Upper lobe of left lung (tissue), 6 donors: ENCODE measurements around the gene PTPRN2. TPM values are rescaled to one million over a fixed set of nuclear protein-coding genes. Genes with fewer than 3 reads are reported as not detected.
A peak's percentile ranks its signal among the peaks of the same experiment; 100 is the strongest.

Experiments used
- ATAC-seq, 2 donors: fragments of 200-7000 bp; cut with Tn5 transposase; one replicate each; pipeline ENCODE4 v1.9.1; 2022; ENCODE audit warnings: mild to moderate bottlenecking in 2 of 2, moderate library complexity in 2 of 2; ENCODE audit not compliant: low FRiP score in 2 of 2
- DNase-seq, 2 donors: peaks; one replicate each; pipeline ENCODE4 v3.0.0-alpha.2; 2019 to 2020
- H3K27ac ChIP-seq, 4 donors: fragments of 200-600 bp; sonication (generic); one replicate each; pipeline ENCODE4 v1.5.1; 2016 to 2019
- H3K27me3 ChIP-seq, 4 donors: fragments of 200-600 bp; sonication (generic); one replicate each; pipeline ENCODE4 v1.5.1; 2017 to 2019
- H3K36me3 ChIP-seq, 4 donors: fragments of 200-600 bp; sonication (generic); one replicate each; pipeline ENCODE4 v1.5.1; 2016 to 2019
- H3K4me1 ChIP-seq, 4 donors: fragments of 200-600 bp; sonication (generic); one replicate each; pipeline ENCODE4 v1.5.1; 2018 to 2019
- H3K4me3 ChIP-seq, 4 donors: fragments of 200-600 bp; sonication (generic); one replicate each; pipeline ENCODE4 v1.5.1; 2017 to 2019; ENCODE audit warnings: mild to moderate bottlenecking in 2 of 4, moderate library complexity in 1 of 4
- H3K9me3 ChIP-seq, 4 donors: fragments of 200-600 bp; sonication (generic); one replicate each; pipeline ENCODE4 v1.5.1; 2018 to 2019
- EP300 ChIP-seq, 4 donors: sonication (generic); formaldehyde crosslinking; IDR thresholded peaks; one replicate each; pipeline ENCODE4 v1.5.1; 2017; ENCODE audit warnings: antibody characterized with exemption in 4 of 4, control low read depth in 2 of 4
- POLR2A ChIP-seq, 4 donors: fragments of 450-650 bp; IDR thresholded peaks; one replicate each; pipeline ENCODE4 v1.5.1; 2016 to 2017; ENCODE audit warnings: antibody characterized with exemption in 4 of 4, mild to moderate bottlenecking in 2 of 4
- POLR2AphosphoS5 ChIP-seq, 2 donors: sonication (generic); formaldehyde crosslinking; IDR thresholded peaks; one replicate each; pipeline ENCODE4 v1.5.1; 2017; ENCODE audit warnings: antibody characterized with exemption in 2 of 2
- WGBS, 2 donors: methylation state at CpG; one replicate each; pipeline ENCODE4 v1.1.5; 2017 to 2018; 5-methylcytosine and 5-hydroxymethylcytosine counted together
- total RNA-seq, 6 donors: library from RNA; depleted of rRNA in 4 of 6; stranded (reverse); fragments of >200 nt in 4 of 6; gene quantifications; one replicate each; pipeline versions ENCODE4 v1.1.0 to v1.2.1, GENCODE V29; 2016 to 2021
- TF ChIP-seq, protein P1 (sequence below), 6 experiments: fragments of 450-650 bp in 4 of 6; fragments of 200-600 bp in 2 of 6; sonication (generic) in 2 of 6; IDR thresholded peaks; one replicate each; pipeline ENCODE4 v1.5.1; 2016 to 2019; ENCODE audit warnings: antibody characterized with exemption in 6 of 6
- donor health status: DM: no; HTN: no; CAD: no; lungs with moderate emphysema.
- donor health status: DM: no; HTN: yes; CAD: no; lungs with severe emphysema.

The PTPRN2 gene
- total RNA-seq, 6 donors from 2014 or later, result 3.3 to 7.9 (median 5.2) TPM

- Histone ChIP-seq H3K36me3 (no peaks in the 10 kb centered on the region), H3K4me1 (no peaks in the 10 kb centered on the region), H3K27ac (no peak overlapping the region), H3K27me3 (no peaks in the 10 kb centered on the region), H3K9me3 (peaks cover 0 to 2% (median 0%) of the 10 kb centered on the region in 4 donors), H3K4me3 (no peak overlapping the region)
- WGBS, 2 donors, result 86 to 93% methylated on average over 10 to 17 of the region's 17 CpGs
- TF ChIP-seq POLR2A (IDR thresholded peaks at IDR 0.05) (no peak), EP300 (IDR thresholded peaks at IDR 0.05) (no peak), POLR2AphosphoS5 (IDR thresholded peaks at IDR 0.05) (no peak)
- TF ChIP-seq, protein P1, sequence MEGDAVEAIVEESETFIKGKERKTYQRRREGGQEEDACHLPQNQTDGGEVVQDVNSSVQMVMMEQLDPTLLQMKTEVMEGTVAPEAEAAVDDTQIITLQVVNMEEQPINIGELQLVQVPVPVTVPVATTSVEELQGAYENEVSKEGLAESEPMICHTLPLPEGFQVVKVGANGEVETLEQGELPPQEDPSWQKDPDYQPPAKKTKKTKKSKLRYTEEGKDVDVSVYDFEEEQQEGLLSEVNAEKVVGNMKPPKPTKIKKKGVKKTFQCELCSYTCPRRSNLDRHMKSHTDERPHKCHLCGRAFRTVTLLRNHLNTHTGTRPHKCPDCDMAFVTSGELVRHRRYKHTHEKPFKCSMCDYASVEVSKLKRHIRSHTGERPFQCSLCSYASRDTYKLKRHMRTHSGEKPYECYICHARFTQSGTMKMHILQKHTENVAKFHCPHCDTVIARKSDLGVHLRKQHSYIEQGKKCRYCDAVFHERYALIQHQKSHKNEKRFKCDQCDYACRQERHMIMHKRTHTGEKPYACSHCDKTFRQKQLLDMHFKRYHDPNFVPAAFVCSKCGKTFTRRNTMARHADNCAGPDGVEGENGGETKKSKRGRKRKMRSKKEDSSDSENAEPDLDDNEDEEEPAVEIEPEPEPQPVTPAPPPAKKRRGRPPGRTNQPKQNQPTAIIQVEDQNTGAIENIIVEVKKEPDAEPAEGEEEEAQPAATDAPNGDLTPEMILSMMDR (IDR thresholded peaks at IDR 0.05), result no peak
- ATAC-seq, result no peak
- DNase-seq, result no peak
Observed at GRCh38 chr7:158056761-158057160, 530.9 kb downstream of the PTPRN2 start.

- WGBS, 2 donors, result 87 to 89% methylated on average over 15 to 17 of the region's 17 CpGs
Observed at GRCh38 chr7:158055726-158056510, 531.7 kb downstream of the PTPRN2 start.

GRCh38 chr7:158054611-158055010 is 533.0 kb downstream of the PTPRN2 start:
- DNase-seq (no peak), ATAC-seq (peak in 1 of 2 donors; percentile 34)
- Histone ChIP-seq H3K27ac (no peak overlapping the region), H3K4me3 (no peak overlapping the region), H3K4me1 (no peaks in the 10 kb centered on the region), H3K36me3 (no peaks in the 10 kb centered on the region), H3K27me3 (no peaks in the 10 kb centered on the region), H3K9me3 (no peaks in the 10 kb centered on the region)
- TF ChIP-seq POLR2AphosphoS5 (IDR thresholded peaks at IDR 0.05) (no peak), POLR2A (IDR thresholded peaks at IDR 0.05) (no peak), EP300 (IDR thresholded peaks at IDR 0.05) (no peak)
- TF ChIP-seq, protein P1 (IDR thresholded peaks at IDR 0.05), result no peak
- 92 to 93% methylated on average over 9 to 11 of the region's 11 CpGs for WGBS, 2 donors

More at GRCh38 chr7:158055726-158056510, 531.7 kb downstream of the PTPRN2 start:
- Histone ChIP-seq H3K9me3 (no peaks in the 10 kb centered on the region), H3K4me1 (no peaks in the 10 kb centered on the region), H3K27me3 (no peaks in the 10 kb centered on the region), H3K36me3 (no peaks in the 10 kb centered on the region), H3K4me3 (no peak overlapping the region), H3K27ac (no peak overlapping the region)
- TF ChIP-seq POLR2A (IDR thresholded peaks at IDR 0.05), result no peak
- TF ChIP-seq POLR2AphosphoS5 (IDR thresholded peaks at IDR 0.05), result no peak
- TF ChIP-seq, protein P1 (IDR thresholded peaks at IDR 0.05), result no peak
- no peak for TF ChIP-seq EP300 (IDR thresholded peaks at IDR 0.05)
- ATAC-seq (no peak), DNase-seq (no peak)

DNA sequence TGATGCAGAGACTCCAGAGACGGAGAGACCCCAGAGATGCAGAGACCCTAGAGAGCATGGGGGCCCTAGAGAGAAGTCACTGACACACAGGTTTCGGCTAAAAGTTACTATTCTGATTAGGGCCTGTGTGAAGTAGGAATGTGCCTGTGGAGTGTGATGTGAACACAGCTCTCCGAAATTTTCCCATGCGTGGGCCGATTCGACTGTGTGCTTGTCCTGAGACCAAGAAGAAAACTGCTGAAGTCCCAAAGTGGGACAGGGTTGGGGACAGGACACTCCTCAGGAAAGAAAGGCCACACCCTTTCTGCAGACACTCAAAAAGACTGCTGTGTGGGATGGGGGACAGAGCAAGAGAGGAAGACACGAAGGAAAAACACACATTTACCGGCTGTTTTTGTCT is 533.5 kb downstream of the PTPRN2 start:
- H3K27ac ChIP-seq, result no peak overlapping the region
- ATAC-seq (no peak), DNase-seq (no peak)
- H3K36me3 ChIP-seq, result no peaks in the 10 kb centered on the region
- 91 to 92% methylated on average over 8 of the region's 8 CpGs for WGBS, 2 donors
- no peak for TF ChIP-seq POLR2A (IDR thresholded peaks at IDR 0.05)
- TF ChIP-seq EP300 (IDR thresholded peaks at IDR 0.05), result no peak
- TF ChIP-seq, protein P1 (IDR thresholded peaks at IDR 0.05), result no peak
- no peak for TF ChIP-seq POLR2AphosphoS5 (IDR thresholded peaks at IDR 0.05)
- H3K4me1 ChIP-seq, result no peaks in the 10 kb centered on the region
- no peaks in the 10 kb centered on the region for H3K9me3 ChIP-seq
- no peaks in the 10 kb centered on the region for H3K27me3 ChIP-seq
- H3K4me3 ChIP-seq, result no peak overlapping the region
